ENCODE measurements around the gene MEX3D. TPM values are rescaled to one million over a fixed set of nuclear protein-coding genes. Genes with fewer than 3 reads are reported as not detected.

MEX3D gene
- total RNA-seq, 4 donors from 2014 or later = 4.9 to 7.9 (median 6.5) TPM

DNA sequence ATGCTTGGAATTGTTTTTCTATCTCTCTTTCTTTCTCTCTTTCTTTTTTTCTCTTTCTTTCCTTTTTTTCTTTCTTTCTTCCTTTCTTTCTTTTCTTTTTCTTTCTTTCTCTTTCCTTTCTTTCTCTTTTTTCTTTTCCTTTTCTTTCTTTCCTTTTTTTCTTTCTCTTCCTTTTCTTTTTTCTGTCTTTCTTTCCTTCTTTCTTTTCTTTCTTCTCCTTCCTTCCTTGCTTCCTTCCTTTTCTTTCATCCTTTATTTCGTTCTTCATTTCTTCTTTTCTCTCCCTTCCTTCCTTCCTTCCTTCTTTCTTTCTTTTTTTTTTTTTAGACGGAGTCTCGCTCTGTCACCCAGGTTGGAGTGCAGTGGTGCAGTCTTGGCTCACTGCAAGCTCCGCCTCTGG is 1.9 kb upstream of the MEX3D start:
- TF ChIP-seq, protein P1, sequence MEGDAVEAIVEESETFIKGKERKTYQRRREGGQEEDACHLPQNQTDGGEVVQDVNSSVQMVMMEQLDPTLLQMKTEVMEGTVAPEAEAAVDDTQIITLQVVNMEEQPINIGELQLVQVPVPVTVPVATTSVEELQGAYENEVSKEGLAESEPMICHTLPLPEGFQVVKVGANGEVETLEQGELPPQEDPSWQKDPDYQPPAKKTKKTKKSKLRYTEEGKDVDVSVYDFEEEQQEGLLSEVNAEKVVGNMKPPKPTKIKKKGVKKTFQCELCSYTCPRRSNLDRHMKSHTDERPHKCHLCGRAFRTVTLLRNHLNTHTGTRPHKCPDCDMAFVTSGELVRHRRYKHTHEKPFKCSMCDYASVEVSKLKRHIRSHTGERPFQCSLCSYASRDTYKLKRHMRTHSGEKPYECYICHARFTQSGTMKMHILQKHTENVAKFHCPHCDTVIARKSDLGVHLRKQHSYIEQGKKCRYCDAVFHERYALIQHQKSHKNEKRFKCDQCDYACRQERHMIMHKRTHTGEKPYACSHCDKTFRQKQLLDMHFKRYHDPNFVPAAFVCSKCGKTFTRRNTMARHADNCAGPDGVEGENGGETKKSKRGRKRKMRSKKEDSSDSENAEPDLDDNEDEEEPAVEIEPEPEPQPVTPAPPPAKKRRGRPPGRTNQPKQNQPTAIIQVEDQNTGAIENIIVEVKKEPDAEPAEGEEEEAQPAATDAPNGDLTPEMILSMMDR (IDR thresholded peaks at IDR 0.05; ENCODE audit: low read depth) = no peak

DNA sequence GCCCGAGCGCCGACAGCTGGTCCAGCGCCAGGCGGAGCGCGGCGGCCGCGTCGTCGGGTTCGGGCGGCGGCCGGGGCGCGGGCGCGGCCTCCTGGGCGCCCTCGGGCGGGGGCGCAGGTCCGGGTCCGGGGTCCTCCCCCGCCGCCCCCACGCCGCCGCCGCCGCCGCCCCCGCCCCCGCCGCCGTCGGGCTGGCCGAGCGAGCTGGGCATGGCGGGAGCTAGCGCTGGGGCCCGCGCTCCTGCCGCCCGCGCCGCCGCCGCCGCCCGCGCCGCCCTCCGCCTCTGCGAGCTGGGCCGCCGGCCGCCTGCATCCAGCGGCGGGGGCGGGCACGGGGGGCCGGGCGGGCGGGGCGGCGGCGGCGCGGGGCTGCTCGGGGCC is 287 bp downstream of the MEX3D start:
- TF ChIP-seq, protein P1 (IDR thresholded peaks at IDR 0.05; ENCODE audit: low read depth) = no peak

DNA sequence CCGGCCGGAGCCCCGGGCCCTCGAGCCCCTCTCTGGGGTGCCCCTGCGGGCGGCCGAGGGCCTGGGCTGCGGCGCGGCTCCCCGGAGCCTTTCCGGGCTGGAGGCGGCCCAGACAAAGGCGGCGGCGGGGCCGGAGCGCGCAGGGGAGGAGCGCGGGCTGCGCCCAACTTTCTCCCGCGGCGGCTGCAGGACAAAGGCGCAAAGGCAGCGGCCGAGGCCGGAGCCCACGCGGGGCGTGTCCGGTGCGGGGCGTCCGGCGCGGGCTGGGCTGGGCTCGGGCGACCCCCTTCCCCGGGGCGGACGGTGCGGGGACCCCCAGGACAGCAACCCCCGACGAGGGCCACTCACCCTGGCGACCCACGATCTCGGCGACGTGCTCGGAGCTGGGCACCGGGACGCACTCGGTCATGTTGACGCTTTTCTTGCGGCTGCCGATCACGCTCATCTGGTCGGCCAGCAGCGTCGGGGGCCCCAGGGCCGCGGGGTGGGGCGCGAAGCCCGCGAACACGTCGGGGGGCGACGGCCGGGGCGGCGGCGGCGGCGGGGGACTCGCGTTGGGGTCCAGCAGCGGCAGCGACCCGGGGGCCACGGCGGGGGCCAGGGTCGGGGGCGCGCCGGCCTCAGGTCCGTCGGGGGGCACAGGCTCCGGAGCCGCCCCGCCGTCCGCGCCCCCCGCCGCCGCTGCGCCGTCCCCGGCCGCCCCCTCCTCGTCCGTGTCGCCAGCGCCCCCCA is 843 bp downstream of the MEX3D start:
- TF ChIP-seq, protein P1 (IDR thresholded peaks at IDR 0.05; ENCODE audit: low read depth) = no peak

DNA sequence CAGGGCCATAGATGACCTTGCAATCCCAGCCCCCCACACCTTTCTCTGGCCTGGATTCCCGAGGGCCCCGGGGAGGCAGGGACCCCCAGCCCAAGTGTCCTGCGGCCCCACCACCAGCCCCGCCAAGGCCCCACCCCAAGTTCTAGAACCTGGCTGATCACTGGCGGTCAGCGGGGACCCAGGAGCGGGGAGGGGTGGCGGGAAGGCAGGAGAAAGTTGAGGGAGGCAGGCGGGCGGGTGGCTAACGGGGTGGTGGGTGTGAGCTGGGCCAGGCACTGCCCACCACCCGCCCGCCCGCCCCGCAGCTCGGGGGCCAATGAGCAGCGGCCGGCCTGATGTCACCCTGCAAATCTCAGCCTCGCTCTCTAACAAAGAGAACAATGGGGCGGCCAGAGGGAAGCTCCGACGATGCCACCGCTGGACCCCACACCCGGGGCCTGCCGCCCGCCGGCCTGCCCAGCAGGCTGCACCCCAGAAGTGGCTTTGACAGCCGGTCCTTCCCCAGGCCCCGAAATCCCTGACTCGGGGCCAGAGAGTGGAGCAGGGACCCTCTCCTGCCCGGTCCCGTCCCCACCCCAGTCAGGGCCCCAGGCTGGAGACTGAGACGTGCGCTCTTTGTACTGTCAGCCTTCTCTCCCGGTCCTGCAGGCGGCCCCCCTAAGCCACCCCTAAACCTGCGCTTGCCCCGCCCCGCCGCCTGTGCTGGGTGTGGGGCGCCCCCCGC is 1.6 kb downstream of the MEX3D start:
- TF ChIP-seq, protein P1 (IDR thresholded peaks at IDR 0.05; ENCODE audit: low read depth) = no peak

DNA sequence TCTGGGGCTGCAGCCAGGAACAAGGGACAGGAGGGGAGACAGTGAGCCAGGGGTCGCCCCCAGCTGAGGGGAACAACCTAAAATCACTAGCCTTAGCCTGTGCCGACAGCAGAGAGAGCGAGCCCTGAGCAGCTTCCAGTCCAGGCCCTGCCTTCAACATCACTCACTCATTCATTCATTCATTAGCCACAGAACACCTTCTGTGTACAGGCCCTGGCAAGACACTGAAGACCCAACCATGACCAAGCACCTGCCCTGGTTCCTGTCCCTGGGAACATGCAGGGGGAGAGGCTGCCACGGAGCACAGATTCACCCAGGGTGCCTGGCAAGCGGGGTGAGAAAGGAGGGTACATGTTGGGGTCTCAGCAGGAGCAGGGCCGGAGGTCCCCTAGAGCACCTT is 4.9 kb downstream of the MEX3D start:
- TF ChIP-seq, protein P1 (IDR thresholded peaks at IDR 0.05; ENCODE audit: low read depth) = no peak

DNA sequence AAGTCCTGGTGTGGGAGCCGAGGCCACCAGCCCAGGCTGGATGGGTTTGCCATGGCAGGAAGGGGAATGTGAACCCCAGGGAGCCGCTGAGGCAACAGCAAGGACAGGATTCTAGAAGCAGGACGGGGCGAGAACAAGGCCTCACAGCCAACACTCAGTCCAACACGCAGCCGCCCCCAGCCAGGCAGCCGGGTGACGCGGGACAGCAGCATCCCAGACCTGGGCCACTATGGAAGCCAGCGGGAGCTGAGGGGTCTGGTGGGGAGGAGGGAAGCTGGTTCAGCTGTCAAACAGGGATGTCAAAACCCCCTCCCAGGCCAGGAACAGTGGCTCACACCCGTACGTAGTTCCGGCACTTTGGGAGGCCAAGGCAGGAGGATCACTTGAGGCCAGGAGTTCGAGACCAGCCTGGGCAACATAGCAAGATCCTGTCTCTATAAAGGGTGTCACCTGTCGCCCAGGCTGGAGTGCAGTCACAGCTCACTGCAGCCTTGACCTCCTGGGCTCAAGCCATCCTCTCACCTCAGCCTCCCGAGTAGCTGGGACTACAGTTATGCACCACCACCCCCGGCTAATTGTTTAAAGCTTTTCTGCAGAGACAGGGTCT is 6.8 kb downstream of the MEX3D start:
- TF ChIP-seq, protein P1 (IDR thresholded peaks at IDR 0.05; ENCODE audit: low read depth) = no peak

DNA sequence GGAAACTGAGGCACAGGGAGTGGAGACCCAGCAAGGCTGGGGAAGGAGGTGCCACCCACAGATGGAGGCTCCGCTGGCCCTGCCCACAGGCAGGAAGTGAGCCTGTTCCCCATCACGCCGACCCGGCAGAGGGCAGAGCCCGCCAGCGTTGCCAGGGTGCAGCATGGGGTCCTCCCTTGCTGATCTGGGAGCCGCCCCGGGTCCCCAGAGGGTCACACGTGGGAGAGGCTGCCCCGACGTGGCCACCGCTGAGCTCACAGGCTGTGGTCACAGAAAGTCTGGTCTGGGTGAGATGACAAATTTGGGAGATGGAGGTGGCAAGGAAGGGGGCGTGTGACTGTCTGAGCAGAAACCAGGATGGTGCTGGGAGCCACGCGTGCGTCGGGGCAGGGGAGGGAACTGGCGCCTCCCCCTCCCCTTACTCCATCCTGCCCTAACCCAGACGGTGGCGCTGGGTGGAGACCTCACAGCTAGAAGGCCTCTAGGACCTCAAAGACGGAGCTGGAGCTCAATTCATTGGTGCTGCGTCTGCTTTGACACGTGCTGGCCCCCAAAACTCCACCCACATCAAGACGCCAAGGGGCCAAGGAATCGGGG is 7.7 kb downstream of the MEX3D start:
- TF ChIP-seq, protein P1 (IDR thresholded peaks at IDR 0.05; ENCODE audit: low read depth) = no peak

Measured in subcutaneous adipose tissue (tissue), 4 donors.